Effector CD8-positive, alpha-beta T cell (primary cell): Measurements from ENCODE around the gene STK32B.
"Not testable (repeated sequence)": the region's sequence is repeated elsewhere in the genome, so short reads cannot be mapped to it uniquely, and the experiment has no call there.

Experiments
- DNase-seq: peaks from one replicate; lab custom pipeline; 2025; lab: John Stamatoyannopoulos, UW

Gene STK32B

DNA sequence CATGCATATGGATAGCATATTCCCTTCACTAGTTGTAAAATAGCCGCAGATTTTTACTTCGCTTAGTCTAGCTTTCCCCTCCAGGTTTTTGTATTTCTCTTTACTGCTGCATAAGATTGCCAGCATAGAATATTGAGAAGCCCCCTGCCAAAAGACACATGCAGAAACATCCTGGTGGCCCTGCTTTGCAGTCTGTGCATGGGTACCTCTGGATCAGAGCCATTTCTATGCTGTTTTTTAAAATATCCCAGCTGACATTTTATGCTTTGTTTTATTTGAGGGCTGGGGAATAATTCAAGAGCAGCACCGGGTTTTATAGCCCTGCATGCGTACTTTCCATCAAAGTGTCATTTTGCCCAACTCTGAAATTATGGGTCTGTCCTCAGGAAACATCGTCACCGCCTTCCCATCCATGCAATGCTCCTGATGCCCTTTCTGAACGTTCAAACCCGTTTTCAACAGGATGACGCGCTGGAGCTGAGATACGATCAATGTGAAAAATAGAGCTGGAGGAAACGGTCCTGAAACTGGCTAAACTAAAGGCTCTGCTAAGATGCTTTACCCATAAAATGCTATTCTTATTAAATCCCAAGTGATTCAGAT lies 342.7 kb downstream of the STK32B start:
- DNase-seq: no peak

DNA sequence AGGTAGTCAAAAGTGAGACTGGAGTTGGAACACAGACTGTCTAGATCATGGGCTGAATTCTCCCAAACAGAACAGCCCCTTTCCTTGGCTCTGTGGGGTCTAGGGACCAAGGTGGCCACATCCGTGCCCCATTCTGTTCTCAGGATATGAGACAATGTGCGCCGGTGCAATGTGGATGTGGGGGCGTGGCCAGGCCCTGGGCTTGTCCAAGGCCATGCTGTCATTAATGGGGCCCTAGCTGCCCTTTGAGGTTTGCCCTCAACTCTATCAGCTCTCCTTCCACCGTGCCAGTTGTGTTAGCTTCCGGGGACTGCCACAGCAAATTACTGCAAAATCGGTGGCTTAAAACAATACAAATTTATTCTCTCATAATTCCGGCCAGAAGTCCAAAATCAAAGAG lies 344.5 kb downstream of the STK32B start:
- no peak for DNase-seq

DNA sequence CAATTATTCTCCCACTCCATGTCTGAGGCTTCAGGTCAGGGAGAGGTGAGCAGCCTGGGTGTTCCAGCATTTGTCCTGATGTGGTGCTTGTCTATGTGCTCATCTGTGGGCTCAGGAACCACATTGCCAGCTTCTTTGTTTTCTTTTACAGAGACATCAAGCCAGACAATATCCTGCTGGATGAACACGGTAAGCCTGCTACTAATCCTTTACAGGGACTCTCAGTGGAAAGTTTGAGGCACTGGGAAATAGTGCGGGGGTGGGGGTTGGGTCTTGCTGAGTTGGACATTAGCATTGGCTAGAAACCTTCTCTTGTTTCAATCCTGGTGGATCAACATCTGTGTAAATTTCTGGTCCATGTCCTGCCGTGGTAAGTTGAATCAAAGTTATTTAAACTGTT lies 346.8 kb downstream of the STK32B start:
- no peak for DNase-seq

DNA sequence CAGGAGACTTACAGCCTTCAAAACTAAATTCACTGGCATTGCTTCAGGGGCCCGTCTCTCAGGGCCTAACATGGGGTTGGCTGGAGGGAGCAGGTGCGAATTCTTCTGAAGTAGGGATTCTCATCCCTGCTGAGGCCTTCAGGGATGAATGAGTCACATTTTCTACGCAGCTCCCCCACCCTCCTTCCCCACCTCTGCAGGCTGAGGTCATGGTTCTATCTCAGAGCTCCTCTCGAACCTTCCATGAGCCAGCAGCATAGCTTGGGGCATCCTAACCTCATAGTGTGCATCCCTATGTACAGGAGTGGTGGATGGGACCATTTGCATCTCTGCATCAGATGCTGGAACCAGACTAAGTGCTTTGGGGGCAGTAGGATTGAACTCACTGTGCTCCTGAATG lies 347.8 kb downstream of the STK32B start:
- no peak for DNase-seq

DNA sequence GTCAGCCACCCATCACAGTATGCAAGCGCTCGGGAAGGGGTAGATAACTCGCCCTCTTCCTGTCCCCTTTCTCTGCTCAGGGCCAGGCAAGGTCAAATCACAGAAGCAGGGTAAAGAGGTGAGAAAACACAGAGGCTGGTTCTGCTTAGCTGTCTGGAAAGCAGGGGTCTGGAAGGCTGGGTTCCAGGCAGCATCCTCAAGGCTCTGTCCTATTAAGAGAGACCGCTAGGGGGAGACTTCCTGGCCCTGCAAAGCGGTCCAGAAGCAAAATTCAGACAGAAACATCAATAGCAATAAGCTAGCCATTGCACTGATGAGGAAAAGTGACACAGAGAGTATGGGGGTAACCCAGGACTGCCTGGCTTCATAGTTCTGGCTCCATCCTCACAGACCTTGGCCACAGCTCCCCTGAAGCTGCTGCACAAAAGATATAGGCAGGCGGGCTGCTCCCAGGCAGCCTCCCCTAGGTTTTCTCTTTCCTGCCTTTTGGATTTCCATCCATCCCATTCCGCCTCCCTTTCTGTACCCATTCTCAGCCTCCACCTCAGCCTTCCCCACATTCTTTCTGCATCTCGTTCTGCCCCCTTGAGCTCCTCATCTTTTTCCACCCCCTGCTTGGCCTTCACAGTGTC lies 348.6 kb downstream of the STK32B start:
- no peak for DNase-seq

DNA sequence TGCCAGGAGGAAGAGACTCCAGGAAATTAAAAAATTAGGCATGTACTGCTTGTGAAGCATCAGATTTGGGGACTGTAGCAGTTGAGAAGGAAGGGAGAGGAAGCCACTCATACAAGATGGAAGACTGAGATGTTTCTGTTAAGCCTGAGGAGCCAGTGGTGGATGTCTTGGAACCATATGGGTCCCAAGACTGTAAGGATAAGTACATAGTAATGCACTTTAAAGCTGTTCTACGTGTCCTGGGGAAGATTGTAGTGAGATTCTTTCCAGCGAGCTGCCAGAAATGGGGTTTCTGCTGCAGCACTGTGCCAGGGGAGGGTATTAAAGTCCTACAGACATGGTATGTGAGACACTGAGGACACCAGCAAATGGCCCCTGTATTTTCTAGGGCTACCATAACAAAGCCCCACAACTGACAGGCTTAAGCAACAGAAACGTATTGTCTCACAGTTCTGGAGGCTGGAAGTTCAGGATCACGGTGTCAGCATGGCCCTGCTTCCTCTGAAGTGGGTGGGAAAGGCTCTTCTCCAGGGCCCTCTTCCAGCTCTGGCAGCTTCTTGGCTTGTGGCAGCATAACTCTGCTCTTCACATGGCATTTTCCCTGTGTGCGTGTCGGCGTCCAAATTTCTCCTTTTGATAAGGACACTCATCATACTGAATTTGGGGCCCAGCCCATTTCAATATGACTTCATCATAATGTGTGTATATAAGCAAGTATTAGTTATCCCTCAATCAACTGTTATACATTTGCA lies 352.6 kb downstream of the STK32B start:
- DNase-seq: no peak

DNA sequence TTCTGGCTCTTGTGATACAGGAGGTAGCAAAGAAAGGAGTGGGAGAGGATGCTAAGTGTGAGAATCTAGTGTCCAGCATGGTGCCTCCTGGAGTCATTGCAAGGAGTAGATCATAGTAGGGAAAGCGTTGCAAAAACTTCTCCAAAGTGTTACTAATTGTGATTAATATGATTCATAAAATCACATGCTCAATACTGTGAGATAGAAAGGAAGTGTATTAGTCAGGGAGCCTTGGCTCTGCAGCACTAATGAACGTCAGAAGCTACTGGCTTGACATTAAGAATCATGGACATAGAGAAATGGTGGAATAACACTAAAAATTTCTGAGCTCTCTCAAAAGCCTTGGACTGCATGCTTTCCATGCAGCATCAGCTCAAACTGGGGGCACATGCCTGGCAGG lies 358.0 kb downstream of the STK32B start:
- DNase-seq: no peak

DNA sequence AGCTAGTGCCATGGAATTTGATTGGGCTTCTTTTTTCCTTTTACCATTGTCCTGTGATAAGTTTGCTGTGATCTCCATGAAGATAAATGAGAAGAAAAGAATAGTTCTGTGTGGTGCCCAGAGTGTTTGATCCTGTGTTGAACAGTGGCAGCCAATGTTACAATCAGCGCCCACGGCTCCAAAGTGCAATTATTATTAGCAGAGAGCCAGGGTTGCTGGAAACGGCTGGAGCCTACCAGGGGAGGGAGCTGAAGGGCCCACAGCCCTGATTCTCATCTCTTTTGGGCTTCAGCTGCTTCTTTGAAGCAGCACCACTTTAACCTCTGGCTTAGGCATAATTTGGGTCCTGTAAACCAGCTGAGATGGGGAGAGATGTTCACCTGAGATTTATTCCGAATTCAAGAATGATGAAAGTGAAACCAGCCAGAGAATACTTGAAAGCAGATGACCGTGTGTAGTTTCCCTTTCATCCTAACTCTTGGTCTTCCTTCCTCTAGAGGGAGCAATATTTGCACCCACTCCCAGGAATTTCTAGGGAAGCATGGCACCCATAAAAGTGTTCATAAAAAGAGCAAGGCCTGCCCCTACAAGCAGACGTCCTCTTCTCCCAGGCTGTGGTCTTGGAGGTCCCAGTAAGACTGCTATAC lies 358.8 kb downstream of the STK32B start:
- DNase-seq: no peak

DNA sequence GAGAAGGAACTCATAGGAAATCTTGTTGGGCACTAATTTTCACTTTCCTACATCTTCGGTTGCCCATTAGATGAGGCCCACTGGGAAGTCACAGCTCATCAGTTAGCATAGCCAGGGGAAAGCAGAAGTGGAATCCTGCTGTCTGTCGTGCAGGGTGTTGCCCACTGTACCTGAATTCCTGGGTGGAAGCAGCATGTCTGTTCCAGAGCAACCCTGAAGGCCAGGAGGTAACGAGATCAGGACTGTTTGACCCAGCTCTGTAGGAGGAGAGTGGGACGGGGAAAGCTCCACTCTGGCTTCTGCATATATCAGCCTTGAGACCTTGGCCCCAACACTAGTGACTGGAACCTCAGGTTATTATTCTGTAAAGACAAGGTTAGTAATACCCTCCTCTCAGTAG lies 361.0 kb downstream of the STK32B start:
- DNase-seq: no peak

DNA sequence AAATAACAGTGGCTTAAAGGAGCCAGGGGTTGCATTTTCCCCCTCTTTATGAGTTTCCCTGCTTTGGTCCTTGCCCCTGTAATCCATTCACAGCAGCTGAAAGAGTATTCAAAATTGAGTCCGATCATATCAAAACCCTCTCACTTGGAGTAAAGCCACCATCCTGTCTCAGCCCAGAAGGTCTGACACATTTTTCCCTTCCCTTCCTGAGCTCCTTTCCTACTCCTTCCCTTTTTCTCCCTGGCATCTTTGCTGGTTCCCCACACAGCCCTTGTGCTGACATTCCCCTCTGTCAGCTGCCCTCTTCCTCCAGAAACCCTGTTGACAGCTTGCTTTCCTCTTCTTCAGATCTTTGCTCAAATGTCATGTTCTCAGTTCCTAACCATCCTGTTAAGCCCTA lies 361.5 kb downstream of the STK32B start:
- DNase-seq: no peak

DNA sequence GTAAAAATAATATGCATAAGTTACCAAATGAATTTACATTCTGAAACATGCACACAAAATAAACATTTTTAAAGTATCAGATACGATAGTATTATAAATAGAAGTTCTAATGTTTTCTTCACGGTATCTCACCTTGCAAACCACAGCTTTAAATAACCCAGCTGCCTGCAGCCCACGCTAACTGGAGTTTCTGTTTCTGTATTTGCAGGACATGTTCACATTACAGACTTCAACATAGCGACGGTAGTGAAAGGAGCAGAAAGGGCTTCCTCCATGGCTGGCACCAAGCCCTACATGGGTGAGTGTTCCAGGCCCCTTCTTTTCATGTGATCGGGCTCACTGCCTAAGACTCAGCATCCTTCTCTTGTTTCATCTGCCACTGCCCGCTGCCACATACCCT lies 365.4 kb downstream of the STK32B start:
- DNase-seq: no peak

DNA sequence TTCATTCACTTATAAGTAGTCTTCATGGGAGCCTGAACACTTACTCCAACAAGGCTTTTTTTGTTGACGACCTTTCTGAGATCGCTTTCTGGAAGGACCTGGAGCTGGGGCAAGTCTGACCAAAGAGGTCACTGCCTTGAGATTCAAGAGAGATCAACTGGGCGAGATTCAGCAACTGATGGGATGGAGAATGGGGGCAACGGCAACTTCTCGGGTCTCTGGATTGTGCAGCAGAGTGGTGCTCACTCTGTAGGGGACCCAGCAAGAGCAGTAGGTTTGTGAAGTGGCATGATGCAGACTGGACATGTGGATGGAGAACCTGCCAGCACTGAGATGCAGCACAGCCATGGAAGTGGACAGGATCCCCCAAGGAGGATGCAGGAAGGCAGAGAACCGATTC lies 369.0 kb downstream of the STK32B start:
- DNase-seq: no peak

DNA sequence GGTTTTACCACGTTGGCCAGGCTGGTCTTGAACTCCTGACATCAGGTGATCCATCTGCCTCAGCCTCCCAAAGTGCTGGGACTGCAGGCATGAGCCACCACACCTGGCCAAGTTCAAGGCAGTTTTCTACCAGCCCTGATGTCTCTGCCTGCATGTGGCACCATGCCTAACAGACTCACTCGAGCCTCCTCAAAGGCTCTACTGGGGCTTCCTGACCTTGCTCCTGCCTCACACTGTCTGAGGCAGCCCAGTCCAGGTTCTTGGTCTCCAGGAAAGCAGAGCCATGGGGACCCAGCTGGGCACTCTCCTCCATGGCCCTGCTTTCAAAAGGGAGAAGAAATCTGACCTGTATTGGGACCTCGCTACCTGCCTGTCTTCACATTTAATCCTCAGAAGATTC lies 370.1 kb downstream of the STK32B start:
- DNase-seq: no peak

DNA sequence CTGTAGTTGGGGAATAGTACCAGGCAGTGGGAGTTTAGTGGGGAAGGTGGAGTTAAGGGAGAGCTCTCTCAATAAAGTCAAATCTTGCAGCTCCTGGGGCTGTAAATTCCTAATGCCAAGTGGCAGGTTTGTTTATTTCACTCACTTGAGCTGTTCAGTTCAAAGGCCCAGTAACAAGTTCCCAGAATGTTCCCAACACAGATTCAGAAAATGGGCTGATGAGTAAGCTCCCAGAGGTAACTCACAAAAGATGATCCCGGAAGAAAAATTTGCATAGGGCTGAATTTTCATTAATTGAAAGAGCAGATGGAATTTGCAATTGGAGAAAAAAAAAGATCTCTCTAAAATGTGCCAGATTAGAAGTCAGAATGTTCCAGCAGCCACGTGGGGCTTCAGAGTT lies 370.9 kb downstream of the STK32B start:
- DNase-seq: no peak

DNA sequence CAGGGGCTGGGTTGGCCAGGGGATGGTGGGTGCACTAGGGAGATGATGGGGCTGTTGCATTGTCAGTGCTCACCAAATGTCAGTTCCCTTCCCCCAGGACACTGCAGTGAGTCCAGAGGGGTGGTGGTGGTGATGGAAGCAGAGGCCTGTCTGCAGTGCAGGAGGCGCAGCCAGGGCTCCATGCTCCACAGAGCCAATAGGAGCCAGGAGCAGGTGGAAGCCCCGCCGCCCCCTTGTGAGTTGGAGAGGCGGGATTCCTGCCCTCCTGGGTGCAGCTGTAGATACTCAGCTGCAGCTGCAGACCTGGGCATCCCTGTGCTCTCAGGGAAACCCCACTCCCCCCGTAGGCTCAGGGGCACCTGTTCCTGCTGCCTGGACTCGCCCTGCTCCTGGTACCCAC lies 372.4 kb downstream of the STK32B start:
- DNase-seq: no peak

DNA sequence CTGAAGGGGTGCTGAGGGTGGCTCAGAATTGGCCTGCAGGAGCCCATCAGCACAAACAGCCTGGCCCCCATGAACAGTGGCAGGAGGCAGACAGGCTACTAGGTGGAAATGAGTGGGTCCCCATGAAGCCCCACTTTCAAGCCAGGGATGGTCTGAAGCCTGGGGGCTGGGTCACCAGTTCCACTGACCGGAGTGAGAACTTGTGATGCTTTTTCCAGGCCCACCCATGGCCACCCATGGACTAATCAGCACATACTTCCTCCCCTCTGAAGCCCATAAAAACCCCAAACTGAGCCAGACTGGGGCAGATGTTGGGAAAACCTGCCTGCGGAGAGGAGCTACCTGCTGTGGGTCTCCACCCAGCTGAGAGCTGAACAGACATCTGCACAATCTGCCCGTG lies 372.9 kb downstream of the STK32B start:
- DNase-seq: no peak

DNA sequence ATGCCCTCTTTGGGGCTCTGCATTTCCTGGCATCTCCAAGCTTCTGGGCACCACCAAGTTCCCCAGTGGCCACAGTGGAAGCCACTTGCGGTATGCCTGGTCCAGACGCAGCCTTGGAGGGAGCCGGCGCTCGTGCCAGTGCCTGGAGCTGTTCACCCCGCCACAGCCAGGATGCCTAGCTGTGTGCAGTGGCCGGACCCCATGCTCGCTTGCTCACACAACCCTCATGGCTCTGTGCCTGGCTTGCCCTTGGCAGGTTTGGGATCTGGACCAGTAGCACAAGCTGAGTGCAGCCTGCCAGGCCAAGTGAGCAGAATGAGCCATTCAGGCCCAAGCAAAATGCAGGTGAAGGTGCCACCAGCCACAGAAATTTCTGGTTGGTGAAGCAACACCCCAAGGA lies 373.6 kb downstream of the STK32B start:
- DNase-seq: no peak

DNA sequence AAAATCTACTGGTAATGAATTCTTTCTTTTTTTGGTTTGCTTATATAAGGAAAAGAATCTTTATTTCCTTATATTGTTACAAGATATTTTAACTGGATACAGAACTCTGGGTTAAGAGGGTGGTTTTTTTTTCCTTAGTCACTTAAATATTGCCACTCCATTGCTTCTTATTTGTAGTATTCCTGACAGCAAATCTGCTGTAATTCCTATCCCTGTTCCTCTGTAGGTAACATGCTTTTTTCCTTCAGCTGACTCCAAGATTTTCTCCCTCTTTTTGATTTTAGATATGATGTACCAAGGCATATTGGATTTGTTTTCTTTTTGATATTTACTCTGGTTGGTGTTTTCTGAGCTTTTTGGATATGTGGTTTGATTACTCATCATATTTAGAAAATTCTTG lies 378.5 kb downstream of the STK32B start:
- DNase-seq: no peak

DNA sequence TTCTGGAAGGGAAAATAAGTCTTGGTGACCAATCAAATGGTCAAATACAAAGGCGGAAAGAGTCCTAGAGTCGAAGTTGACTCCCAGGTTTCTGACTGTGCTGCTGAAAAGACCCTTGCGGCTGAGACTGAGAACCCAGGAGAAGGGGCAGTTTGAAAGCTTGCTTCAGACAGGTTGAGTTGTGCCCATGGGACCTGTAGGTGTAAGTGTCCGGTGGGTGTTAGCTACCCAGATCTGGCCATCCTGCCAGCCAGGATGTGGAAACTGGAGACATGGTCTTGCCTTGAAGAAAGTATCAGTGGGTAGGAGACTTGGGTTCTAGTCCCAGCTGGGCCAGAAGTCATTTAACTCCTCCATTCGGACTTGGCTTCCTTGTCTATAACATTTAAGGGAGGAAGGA lies 381.9 kb downstream of the STK32B start:
- no peak for DNase-seq

DNA sequence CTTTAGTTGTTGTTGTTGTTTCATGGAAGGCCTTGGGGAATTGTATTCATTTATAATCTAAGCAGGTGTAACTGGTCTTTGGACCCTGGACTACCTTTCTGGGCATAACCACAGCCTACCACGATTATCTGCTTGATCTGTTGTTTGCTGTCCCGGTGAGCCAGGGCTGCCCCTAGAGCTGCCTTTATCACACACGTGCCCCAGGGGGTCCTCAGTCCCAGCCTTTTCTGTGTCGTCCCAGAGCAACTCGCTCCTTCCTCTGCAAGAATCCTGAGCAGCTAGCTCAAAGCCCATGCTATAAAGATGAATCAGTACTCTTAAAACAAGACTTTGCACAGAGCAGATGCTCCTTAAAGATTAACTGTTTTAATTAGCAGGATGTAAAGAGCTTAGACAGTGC lies 383.9 kb downstream of the STK32B start:
- DNase-seq: no peak

DNA sequence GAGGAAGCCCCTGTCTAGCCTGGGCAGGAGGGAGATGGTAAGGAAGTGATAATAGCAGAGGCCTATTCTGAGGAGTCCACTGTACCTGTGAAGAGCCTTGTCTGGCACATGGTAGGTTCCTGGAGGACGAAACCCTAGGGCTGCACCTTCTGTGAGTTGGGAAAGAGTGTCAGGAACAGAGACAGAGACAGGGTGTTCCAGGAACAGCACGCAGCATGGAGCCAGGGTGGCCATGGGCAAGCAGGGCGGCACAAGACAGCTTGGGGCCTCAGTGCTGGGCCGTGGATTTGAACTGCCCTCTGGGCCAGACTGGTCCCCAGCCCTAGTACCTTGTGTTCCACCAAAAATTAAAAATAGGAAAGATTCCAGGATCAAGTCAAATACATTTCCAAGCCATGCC lies 384.5 kb downstream of the STK32B start:
- DNase-seq: no peak

DNA sequence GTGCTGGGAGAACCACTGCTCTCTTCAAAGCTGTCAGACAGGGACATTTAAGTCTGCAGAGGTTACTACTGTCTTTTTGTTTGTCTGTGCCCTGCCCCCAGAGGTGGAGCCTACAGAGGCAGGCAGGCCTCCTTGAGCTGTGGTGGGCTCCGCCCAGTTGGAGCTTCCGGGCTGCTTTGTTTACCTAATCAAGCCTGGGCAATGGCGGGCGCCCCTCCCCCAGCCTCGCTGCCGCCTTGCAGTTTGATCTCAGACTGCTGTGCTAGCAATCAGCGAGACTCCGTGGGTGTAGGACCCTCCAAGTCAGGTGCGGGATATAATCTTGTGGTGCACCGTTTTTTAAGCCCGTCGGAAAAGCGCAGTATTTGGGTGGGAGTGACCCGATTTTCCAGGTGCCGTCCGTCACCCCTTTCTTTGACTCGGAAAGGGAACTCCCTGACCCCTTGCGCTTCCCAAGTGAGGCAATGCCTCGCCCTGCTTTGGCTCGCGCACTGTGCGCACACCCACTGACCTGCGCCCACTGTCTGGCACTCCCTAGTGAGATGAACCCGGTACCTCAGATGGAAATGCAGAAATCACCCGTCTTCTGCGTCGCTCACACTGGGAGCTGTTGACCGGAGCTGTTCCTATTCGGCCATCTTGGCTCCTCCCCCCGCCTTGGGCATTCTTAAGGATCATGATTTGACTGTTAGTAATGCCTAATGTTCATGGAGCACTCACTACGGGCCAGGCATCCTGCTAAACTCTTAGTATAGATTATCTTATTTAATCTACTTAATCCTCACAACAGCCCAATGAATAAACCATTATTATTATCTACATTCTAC lies 392.9 kb downstream of the STK32B start:
- not testable (repeated sequence) for DNase-seq
